HepG2 (cell line): ENCODE measurements around the gene MGMT. TPM values are rescaled to one million over a fixed set of nuclear protein-coding genes. Genes with fewer than 3 reads are reported as not detected.

ENCODE experiments used
- GLI4 ChIP-seq: sonication (generic); formaldehyde crosslinking; IDR thresholded peaks from 2 replicates; pipeline ENCODE4 v1.5.1; 2020; ENCODE audit warnings: missing genetic modification reagents, mild to moderate bottlenecking, moderate library complexity, borderline replicate concordance
- HOXA3 ChIP-seq: sonication (generic); formaldehyde crosslinking; IDR thresholded peaks from 2 replicates; pipeline ENCODE4 v1.5.0; 2020; ENCODE audit warnings: missing genetic modification reagents
- KLF15 ChIP-seq: sonication (generic); formaldehyde crosslinking; IDR thresholded peaks from 2 replicates; pipeline ENCODE4 v1.8.1; 2023; ENCODE audit warnings: borderline replicate concordance, mild to moderate bottlenecking, inconsistent platforms, missing genetic modification reagents, mixed read lengths
- MAFG ChIP-seq: sonication (generic); formaldehyde crosslinking; IDR thresholded peaks from 2 replicates; pipeline ENCODE4 v1.5.1; 2020; ENCODE audit warnings: mild to moderate bottlenecking, missing genetic modification reagents
- MTF1 ChIP-seq: sonication (generic); formaldehyde crosslinking; IDR thresholded peaks from 2 replicates; pipeline ENCODE4 v1.5.0; 2020; ENCODE audit warnings: missing genetic modification reagents
- NFIC ChIP-seq: IDR thresholded peaks from 2 replicates; pipeline ENCODE4 v1.6.1; 2012; ENCODE audit warnings: mild to moderate bottlenecking, low read length, inconsistent platforms
- ONECUT2 ChIP-seq: sonication (generic); formaldehyde crosslinking; IDR thresholded peaks from 2 replicates; pipeline ENCODE4 v1.4.0; 2020; ENCODE audit warnings: missing genetic modification reagents
- SIX1 ChIP-seq: sonication (generic); formaldehyde crosslinking; IDR thresholded peaks from 2 replicates; pipeline ENCODE4 v1.4.0; 2020; ENCODE audit warnings: missing genetic modification reagents, borderline replicate concordance
- YY1 ChIP-seq: IDR thresholded peaks from 2 replicates; pipeline ENCODE4 v1.6.1; 2011; ENCODE audit warnings: low read length, low read depth, moderate library complexity, mild to moderate bottlenecking; ENCODE audit not compliant: insufficient read depth, insufficient replicate concordance
- ZBTB3 ChIP-seq: sonication (generic); formaldehyde crosslinking; IDR thresholded peaks from 2 replicates; pipeline ENCODE4 v1.4.0; 2020; ENCODE audit warnings: low read depth, mild to moderate bottlenecking, moderate library complexity, missing genetic modification reagents, borderline replicate concordance
- ZKSCAN5 ChIP-seq: sonication (generic); formaldehyde crosslinking; IDR thresholded peaks from 2 replicates; pipeline ENCODE4 v1.5.1; 2020; ENCODE audit warnings: mild to moderate bottlenecking, missing genetic modification reagents
- ZNF44 ChIP-seq: sonication (generic); formaldehyde crosslinking; IDR thresholded peaks from 2 replicates; pipeline ENCODE4 v1.5.1; 2020; ENCODE audit warnings: mild to moderate bottlenecking, missing genetic modification reagents
- ZNF720 ChIP-seq: sonication (generic); formaldehyde crosslinking; IDR thresholded peaks from 2 replicates; pipeline ENCODE4 v1.4.0; 2020; ENCODE audit warnings: missing genetic modification reagents
- ZNF749 ChIP-seq: sonication (generic); formaldehyde crosslinking; IDR thresholded peaks from 2 replicates; pipeline ENCODE4 v1.8.0; 2022; ENCODE audit warnings: mild to moderate bottlenecking, missing genetic modification reagents, moderate library complexity, borderline replicate concordance
- ZNF816 ChIP-seq: sonication (generic); formaldehyde crosslinking; IDR thresholded peaks from 2 replicates; pipeline ENCODE4 v1.8.0; 2022; ENCODE audit warnings: missing genetic modification reagents, mild to moderate bottlenecking, borderline replicate concordance
- polyA plus RNA-seq, 8 experiments: library from polyadenylated mRNA; depleted of rRNA in 3 of 8; stranded (reverse) in 7 of 8; unstranded in 1 of 8; fragments of >200 nt; fragmentation: Illumina TruSeq in 4 of 8; extraction: Trizol in 4 of 8; gene quantifications; 2 replicates each; pipeline versions ENCODE4 v1.2.1 to v1.2.3, GENCODE V29; 2011 to 2016; ENCODE audit warnings: low read depth in 4 of 8, missing spikeins in 1 of 8, mixed read lengths in 1 of 8; ENCODE audit not compliant: insufficient read depth in 1 of 8
- total RNA-seq, 5 experiments: library from RNA; depleted of rRNA; stranded (reverse); fragments of >200 nt; fragmentation: Illumina TruSeq; extraction: Trizol; gene quantifications; 2 replicates each; pipeline ENCODE4 v1.2.3, GENCODE V29; 2016; ENCODE audit warnings: low read depth in 1 of 5
- TF ChIP-seq, protein P1 (sequence below): sonication (generic); formaldehyde crosslinking; IDR thresholded peaks from 2 replicates; pipeline ENCODE4 v1.4.0; 2020; ENCODE audit warnings: mild to moderate bottlenecking, missing genetic modification reagents
- TF ChIP-seq, protein P2 (sequence below): sonication (generic); formaldehyde crosslinking; IDR thresholded peaks from 2 replicates; pipeline ENCODE4 v1.8.1; 2023; ENCODE audit warnings: missing genetic modification reagents, mild to moderate bottlenecking, borderline replicate concordance
- TF ChIP-seq, protein P3 (sequence below): IDR thresholded peaks from 2 replicates; pipeline ENCODE4 v1.6.1; 2016; ENCODE audit warnings: mild to moderate bottlenecking
- TF ChIP-seq, protein P4 (sequence below): sonication (generic); formaldehyde crosslinking; IDR thresholded peaks from 2 replicates; pipeline ENCODE4 v1.5.0; 2020; ENCODE audit warnings: mild to moderate bottlenecking, missing genetic modification reagents
- TF ChIP-seq, protein P5 (sequence below): sonication (generic); formaldehyde crosslinking; conservative IDR thresholded peaks from 2 replicates; pipeline ENCODE4 v1.8.0; 2022; ENCODE audit warnings: mild to moderate bottlenecking, moderate library complexity, missing genetic modification reagents

Gene MGMT
- total and polyA plus RNA-seq, 2 of the 13 experiments (the other 11 are each of a cell fraction or from before 2014, with no cell fraction given) = 12.0 to 19.5 TPM

DNA sequence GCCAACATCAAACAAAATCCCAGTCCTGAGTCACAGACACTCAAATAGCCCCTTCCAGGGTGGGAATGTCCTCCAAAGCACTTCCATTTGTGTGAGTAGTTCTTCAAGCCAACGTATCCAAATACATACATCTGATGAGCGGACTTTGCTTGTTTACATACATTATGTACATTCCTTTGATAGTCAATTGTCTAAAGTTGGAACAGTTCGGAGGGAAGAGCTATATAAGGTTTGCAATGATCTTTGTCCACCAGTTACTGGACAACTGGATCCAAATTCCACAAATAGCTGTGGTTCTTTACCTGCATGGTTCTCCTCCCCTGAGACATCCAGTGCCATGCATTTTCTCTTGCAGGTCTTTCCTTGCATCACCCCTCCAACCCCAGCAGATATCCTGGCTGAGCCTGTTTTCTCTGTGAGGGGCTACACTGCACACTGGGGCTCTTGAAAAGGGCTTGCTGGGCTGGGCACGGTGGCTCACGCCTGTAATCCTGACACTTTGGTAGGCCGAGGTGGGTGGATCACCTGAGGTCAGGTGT lies 4.7 kb upstream of the MGMT start (continued):
- TF ChIP-seq, protein P1, sequence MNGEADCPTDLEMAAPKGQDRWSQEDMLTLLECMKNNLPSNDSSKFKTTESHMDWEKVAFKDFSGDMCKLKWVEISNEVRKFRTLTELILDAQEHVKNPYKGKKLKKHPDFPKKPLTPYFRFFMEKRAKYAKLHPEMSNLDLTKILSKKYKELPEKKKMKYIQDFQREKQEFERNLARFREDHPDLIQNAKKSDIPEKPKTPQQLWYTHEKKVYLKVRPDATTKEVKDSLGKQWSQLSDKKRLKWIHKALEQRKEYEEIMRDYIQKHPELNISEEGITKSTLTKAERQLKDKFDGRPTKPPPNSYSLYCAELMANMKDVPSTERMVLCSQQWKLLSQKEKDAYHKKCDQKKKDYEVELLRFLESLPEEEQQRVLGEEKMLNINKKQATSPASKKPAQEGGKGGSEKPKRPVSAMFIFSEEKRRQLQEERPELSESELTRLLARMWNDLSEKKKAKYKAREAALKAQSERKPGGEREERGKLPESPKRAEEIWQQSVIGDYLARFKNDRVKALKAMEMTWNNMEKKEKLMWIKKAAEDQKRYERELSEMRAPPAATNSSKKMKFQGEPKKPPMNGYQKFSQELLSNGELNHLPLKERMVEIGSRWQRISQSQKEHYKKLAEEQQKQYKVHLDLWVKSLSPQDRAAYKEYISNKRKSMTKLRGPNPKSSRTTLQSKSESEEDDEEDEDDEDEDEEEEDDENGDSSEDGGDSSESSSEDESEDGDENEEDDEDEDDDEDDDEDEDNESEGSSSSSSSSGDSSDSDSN (CRISPR knock-in tag) = no peak
- TF ChIP-seq, protein P2, sequence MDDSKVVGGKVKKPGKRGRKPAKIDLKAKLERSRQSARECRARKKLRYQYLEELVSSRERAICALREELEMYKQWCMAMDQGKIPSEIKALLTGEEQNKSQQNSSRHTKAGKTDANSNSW (CRISPR knock-in tag) = no peak
- TF ChIP-seq SIX1 (CRISPR knock-in tag) (peak; percentile 45; the same call in 1 of the 2 replicates), ONECUT2 (CRISPR knock-in tag) (0 out of 2 replicates have a peak, but pooled peaks have one; percentile 46), ZNF816 (CRISPR knock-in tag) (no peak), MTF1 (CRISPR knock-in tag) (no peak), NFIC (peak; percentile 71), ZNF44 (CRISPR knock-in tag) (no peak), KLF15 (no peak), MAFG (no peak), GLI4 (CRISPR knock-in tag) (no peak), ZKSCAN5 (CRISPR knock-in tag) (no peak), ZNF749 (CRISPR knock-in tag) (no peak), HOXA3 (CRISPR knock-in tag) (no peak), ZBTB3 (CRISPR knock-in tag) (no peak), YY1 (no peak), ZNF720 (no peak)
- TF ChIP-seq, protein P3, sequence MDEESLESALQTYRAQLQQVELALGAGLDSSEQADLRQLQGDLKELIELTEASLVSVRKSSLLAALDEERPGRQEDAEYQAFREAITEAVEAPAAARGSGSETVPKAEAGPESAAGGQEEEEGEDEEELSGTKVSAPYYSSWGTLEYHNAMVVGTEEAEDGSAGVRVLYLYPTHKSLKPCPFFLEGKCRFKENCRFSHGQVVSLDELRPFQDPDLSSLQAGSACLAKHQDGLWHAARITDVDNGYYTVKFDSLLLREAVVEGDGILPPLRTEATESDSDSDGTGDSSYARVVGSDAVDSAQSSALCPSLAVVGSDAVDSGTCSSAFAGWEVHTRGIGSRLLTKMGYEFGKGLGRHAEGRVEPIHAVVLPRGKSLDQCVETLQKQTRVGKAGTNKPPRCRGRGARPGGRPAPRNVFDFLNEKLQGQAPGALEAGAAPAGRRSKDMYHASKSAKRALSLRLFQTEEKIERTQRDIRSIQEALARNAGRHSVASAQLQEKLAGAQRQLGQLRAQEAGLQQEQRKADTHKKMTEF (CRISPR knock-in tag) = peak; percentile 57
- TF ChIP-seq, protein P4, sequence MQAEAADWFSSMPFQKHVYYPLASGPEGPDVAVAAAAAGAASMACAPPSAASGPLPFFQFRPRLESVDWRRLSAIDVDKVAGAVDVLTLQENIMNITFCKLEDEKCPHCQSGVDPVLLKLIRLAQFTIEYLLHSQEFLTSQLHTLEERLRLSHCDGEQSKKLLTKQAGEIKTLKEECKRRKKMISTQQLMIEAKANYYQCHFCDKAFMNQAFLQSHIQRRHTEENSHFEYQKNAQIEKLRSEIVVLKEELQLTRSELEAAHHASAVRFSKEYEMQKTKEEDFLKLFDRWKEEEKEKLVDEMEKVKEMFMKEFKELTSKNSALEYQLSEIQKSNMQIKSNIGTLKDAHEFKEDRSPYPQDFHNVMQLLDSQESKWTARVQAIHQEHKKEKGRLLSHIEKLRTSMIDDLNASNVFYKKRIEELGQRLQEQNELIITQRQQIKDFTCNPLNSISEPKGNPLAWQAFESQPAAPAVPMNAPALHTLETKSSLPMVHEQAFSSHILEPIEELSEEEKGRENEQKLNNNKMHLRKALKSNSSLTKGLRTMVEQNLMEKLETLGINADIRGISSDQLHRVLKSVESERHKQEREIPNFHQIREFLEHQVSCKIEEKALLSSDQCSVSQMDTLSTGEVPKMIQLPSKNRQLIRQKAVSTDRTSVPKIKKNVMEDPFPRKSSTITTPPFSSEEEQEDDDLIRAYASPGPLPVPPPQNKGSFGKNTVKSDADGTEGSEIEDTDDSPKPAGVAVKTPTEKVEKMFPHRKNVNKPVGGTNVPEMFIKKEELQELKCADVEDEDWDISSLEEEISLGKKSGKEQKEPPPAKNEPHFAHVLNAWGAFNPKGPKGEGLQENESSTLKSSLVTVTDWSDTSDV (CRISPR knock-in tag) = no peak
- TF ChIP-seq, protein P5, sequence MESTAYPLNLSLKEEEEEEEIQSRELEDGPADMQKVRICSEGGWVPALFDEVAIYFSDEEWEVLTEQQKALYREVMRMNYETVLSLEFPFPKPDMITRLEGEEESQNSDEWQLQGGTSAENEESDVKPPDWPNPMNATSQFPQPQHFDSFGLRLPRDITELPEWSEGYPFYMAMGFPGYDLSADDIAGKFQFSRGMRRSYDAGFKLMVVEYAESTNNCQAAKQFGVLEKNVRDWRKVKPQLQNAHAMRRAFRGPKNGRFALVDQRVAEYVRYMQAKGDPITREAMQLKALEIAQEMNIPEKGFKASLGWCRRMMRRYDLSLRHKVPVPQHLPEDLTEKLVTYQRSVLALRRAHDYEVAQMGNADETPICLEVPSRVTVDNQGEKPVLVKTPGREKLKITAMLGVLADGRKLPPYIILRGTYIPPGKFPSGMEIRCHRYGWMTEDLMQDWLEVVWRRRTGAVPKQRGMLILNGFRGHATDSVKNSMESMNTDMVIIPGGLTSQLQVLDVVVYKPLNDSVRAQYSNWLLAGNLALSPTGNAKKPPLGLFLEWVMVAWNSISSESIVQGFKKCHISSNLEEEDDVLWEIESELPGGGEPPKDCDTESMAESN (CRISPR knock-in tag) = no peak
